Heart left ventricle (tissue), 16 donors: ENCODE results near the gene TTC29. TPM values are rescaled to one million over a fixed set of nuclear protein-coding genes. Genes with fewer than 3 reads are reported as not detected.
"Not testable (repeated sequence)": the region's sequence is repeated elsewhere in the genome, so short reads cannot be mapped to it uniquely, and the experiment has no call there.

ENCODE experiments used
- ATAC-seq, 4 donors: fragments of 200-7000 bp; cut with Tn5 transposase; one replicate each; pipeline ENCODE4 v1.9.1; 2020 to 2022; ENCODE audit warnings: moderate library complexity in 4 of 4, mild to moderate bottlenecking in 3 of 4, moderate number of reproducible peaks in 1 of 4
- DNase-seq, 5 donors: peaks; one replicate each; pipeline ENCODE4 v3.0.0-alpha.2; 2020
- H3K27ac ChIP-seq, 12 donors: fragments of 200-600 bp; sonication (generic) in 4 of 12; one replicate each; pipeline versions ENCODE4 v1.5.0 to v1.8.0; 2016 to 2022; ENCODE audit warnings: mild to moderate bottlenecking in 2 of 12
- H3K27me3 ChIP-seq, 9 donors: fragments of 200-600 bp; sonication (generic) in 2 of 9; one replicate each; pipeline versions ENCODE4 v1.5.1 to v1.8.0; 2016 to 2022; ENCODE audit warnings: mild to moderate bottlenecking in 3 of 9
- H3K36me3 ChIP-seq, 9 donors: fragments of 200-600 bp; sonication (generic) in 2 of 9; one replicate each; pipeline versions ENCODE4 v1.5.0 to v1.8.0; 2018 to 2022; ENCODE audit warnings: mild to moderate bottlenecking in 2 of 9
- H3K4me1 ChIP-seq, 12 donors: fragments of 200-600 bp; sonication (generic) in 4 of 12; one replicate each; pipeline versions ENCODE4 v1.5.0 to v1.8.0; 2016 to 2022; ENCODE audit warnings: mild to moderate bottlenecking in 3 of 12
- H3K4me3 ChIP-seq, 12 donors: fragments of 200-600 bp; sonication (generic) in 4 of 12; one replicate each; pipeline versions ENCODE4 v1.5.0 to v1.8.0; 2017 to 2022; ENCODE audit warnings: mild to moderate bottlenecking in 9 of 12, moderate library complexity in 4 of 12
- H3K9me3 ChIP-seq, 12 donors: fragments of 200-600 bp; sonication (generic) in 4 of 12; one replicate each; pipeline versions ENCODE4 v1.5.0 to v1.8.0; 2016 to 2022; ENCODE audit warnings: mild to moderate bottlenecking in 1 of 12
- POLR2A ChIP-seq, 2 donors: fragments of 450-650 bp; IDR thresholded peaks; one replicate each; pipeline ENCODE4 v1.6.1; 2017; ENCODE audit warnings: antibody characterized with exemption in 2 of 2, mild to moderate bottlenecking in 2 of 2, moderate library complexity in 2 of 2
- WGBS, 4 donors: extraction: QIAGEN DNeasy Blood & Tissue Kit in 2 of 4; methylation state at CpG; one replicate each; pipeline versions ENCODE4 v1.1.5 to v1.1.7; 2013 to 2018; 5-methylcytosine and 5-hydroxymethylcytosine counted together
- intact Hi-C, 10 donors: fragments of 100-400 bp; cut with DNase I; formaldehyde crosslinking; loops; one replicate each; pipeline versions ENCODE4 v1.11.1 to v1.14.2; 2022
- polyA plus RNA-seq, 2 donors: library from polyadenylated mRNA; stranded (reverse); fragments of 200-250 nt; gene quantifications; one replicate each; pipeline ENCODE4 v1.2.3, GENCODE V29; 2013
- total RNA-seq, 9 donors: library from RNA; depleted of rRNA in 2 of 9; stranded (reverse); fragments of >200 nt in 2 of 9; fragmentation: NEBNext Ultra II Directional in 3 of 9; extraction: Animal tissue kit (Norgen Biotek cat#: 25700) in 3 of 9; gene quantifications; one replicate each; pipeline versions ENCODE4 v1.1.0 to v1.2.4, GENCODE V29; 2016 to 2023
- TF ChIP-seq, protein P1 (sequence below), 12 donors: fragments of 200-600 bp; sonication (generic) in 4 of 12; IDR thresholded peaks; one replicate each; pipeline versions ENCODE4 v1.5.0 to v1.8.0; 2018 to 2022; ENCODE audit warnings: antibody characterized with exemption in 12 of 12, mild to moderate bottlenecking in 5 of 12
- donor health status: ischemic (EF 13 %, LVEDD 7.1; RV severe dilation, severe dysfunction).
- donor health status: healthy with polysubstance abuse.
- donor health status: DM: no; HTN: yes; CAD: no.
- donor health status: DM: no; HTN: no; CAD: no.
- donor health status: ischemic (EF 25% LVEDD 6.9; RV normal size, moderate dysfunction).
- donor health status: ischemic (EF 25% LVEDD 5.7; RV mildly dilated, moderate dysfunction).
- donor health status: healthy.
- donor health status: DM: yes; HTN: yes; CAD: no.
- donor health status: ischemic (EF 35%, LVEDD 5.7; RV mildly dilated, moderate dysfunction).
- donor health status: nonischemic (EF 11% LVEDD 7.7; RV severe dilation, severe dysfunction).
- donor health status: DM: yes; HTN: yes; CAD: no.
- donor health status: PGD.
- donor health status: ischemic (EF 29% LVEDD 5.4; RV normal size, mild dysfunction).
- donor health status: nonischemic (EF 23%, LVEDD 6.1; RV moderate dilation, normal function).

TTC29 gene
- total and polyA plus RNA-seq, 11 donors = 0.04 to 0.20 (median 0.14) TPM; not detected in 8

DNA sequence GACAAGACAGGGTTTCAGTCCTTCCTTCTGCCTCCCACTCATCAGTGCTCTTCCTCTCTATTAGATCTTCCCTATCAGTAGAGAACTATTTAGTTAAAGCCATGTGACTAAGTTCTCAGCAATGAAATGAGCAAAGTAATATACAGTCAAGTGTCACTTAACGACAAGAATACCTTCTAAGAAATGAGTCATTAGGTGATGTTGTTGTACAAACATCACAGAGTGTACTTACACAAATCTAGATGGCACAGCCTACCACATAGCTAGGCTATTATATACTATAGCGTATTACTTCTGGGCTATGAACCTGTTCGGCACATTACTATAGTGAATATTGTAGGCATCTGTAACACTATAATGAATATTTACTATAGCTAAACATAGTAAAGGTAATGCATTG is 235.7 kb downstream of the TTC29 start:
- H3K27ac ChIP-seq = no peak overlapping the region
- H3K9me3 ChIP-seq = peaks cover 0 to 6% (median 0%) of the 10 kb centered on the region in 12 donors
- peaks cover 0 to 4% (median 0%) of the 10 kb centered on the region in 9 donors for H3K27me3 ChIP-seq
- H3K36me3 ChIP-seq = no peaks in the 10 kb centered on the region
- intact Hi-C loops = no loop called here
- H3K4me1 ChIP-seq = no peaks in the 10 kb centered on the region
- no peak for DNase-seq
- no peak for TF ChIP-seq POLR2A (IDR thresholded peaks at IDR 0.05)
- TF ChIP-seq, protein P1, sequence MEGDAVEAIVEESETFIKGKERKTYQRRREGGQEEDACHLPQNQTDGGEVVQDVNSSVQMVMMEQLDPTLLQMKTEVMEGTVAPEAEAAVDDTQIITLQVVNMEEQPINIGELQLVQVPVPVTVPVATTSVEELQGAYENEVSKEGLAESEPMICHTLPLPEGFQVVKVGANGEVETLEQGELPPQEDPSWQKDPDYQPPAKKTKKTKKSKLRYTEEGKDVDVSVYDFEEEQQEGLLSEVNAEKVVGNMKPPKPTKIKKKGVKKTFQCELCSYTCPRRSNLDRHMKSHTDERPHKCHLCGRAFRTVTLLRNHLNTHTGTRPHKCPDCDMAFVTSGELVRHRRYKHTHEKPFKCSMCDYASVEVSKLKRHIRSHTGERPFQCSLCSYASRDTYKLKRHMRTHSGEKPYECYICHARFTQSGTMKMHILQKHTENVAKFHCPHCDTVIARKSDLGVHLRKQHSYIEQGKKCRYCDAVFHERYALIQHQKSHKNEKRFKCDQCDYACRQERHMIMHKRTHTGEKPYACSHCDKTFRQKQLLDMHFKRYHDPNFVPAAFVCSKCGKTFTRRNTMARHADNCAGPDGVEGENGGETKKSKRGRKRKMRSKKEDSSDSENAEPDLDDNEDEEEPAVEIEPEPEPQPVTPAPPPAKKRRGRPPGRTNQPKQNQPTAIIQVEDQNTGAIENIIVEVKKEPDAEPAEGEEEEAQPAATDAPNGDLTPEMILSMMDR (IDR thresholded peaks at IDR 0.05) = no peak
- no peak overlapping the region for H3K4me3 ChIP-seq
- ATAC-seq = no peak
- WGBS, 4 donors = 85 to 91% (median 90%) methylated on average over 3 of the region's 3 CpGs

DNA sequence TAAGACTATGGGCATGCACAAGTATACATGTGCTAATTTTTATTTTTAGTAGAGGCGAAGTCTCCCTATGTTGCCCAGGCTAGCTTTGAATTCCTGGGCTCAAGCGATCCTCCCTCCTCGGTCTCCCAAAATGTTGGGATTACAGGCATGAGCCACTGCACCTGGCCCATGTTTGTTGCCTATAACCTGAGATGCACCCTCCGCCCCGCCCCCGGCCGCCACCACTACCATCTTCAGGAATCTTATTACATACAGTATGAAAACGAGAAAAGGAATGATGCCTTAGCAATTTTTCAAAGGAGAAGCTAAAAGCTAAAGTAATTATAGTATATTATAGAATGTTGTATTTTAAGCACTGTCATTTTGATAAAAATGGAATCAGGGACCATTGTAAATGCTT is 245.8 kb downstream of the TTC29 start:
- intact Hi-C loops = no loop called here
- Histone ChIP-seq H3K9me3 (peaks cover 0 to 7% (median 0%) of the 10 kb centered on the region in 12 donors), H3K36me3 (no peaks in the 10 kb centered on the region), H3K27ac (no peak overlapping the region), H3K27me3 (no peaks in the 10 kb centered on the region), H3K4me1 (no peaks in the 10 kb centered on the region), H3K4me3 (no peak overlapping the region)
- ATAC-seq = no peak
- TF ChIP-seq POLR2A (IDR thresholded peaks at IDR 0.05) = no peak
- no peak for DNase-seq
- 86 to 88% (median 87%) methylated on average over 8 of the region's 8 CpGs for WGBS, 4 donors

DNA sequence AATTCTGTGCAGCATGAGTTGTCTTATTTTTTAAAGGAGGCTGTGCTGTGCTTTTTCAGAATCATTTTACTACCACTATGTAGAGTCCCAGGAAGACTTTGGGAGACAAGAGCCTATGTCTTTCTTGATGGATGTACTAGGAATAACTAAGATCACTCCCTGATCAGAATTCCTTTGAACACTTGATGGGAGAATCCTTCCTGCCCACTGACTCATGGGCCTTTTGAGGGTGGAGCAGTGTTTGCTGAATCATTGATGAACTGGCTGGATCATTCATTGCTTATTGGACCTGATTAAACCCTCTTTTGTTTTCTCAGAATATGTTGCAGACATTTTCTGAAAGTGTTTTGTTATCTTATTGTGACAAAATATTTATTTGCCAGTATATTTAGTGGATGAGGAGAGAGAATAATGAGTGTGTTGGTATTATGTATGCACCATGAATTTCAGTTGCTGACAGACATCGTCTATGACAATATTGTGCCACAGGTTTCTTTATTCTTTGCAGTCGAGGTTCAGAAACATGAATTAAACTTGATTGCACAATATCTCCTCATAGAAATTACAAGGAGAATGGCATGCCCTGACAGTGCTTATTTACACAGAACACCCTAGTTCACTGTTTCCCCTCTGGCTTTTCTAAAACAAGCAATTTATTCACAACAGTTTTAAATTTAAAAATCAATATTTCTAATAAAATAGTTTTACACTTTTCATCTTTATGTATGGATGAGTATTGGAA is 270.7 kb downstream of the TTC29 start:
- peaks cover 0 to 13% (median 0%) of the 10 kb centered on the region in 12 donors for H3K9me3 ChIP-seq
- 75 to 87% (median 77%) methylated on average over 2 of the region's 2 CpGs for WGBS, 4 donors
- intact Hi-C loops = no loop called here
- no peaks in the 10 kb centered on the region for H3K27me3 ChIP-seq
- no peak overlapping the region for H3K27ac ChIP-seq
- no peak for ATAC-seq
- H3K4me3 ChIP-seq = no peak overlapping the region
- no peaks in the 10 kb centered on the region for H3K36me3 ChIP-seq
- DNase-seq = no peak
- TF ChIP-seq POLR2A (IDR thresholded peaks at IDR 0.05) = no peak
- TF ChIP-seq, protein P1 (IDR thresholded peaks at IDR 0.05) = no peak
- no peaks in the 10 kb centered on the region for H3K4me1 ChIP-seq

DNA sequence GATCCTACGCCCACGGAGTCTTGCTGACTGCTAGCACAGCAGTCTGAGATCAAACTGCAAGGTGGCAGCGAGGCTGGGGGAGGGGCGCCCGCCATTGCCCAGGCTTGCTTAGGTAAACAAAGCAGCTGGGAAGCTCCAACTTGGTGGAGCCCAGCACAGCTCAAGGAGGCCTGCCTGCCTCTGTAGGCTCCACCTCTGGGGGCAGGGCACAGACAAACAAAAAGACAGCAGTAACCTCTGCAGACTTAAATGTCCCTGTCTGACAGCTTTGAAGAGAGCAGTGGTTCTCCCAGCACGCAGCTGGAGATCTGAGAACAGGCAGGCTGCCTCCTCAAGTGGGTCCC is 281.7 kb downstream of the TTC29 start:
- peaks cover 0 to 19% (median 0%) of the 10 kb centered on the region in 9 donors for H3K27me3 ChIP-seq
- H3K4me1 ChIP-seq, H3K27ac ChIP-seq, intact Hi-C loops, H3K9me3 ChIP-seq, ATAC-seq, H3K36me3 ChIP-seq, H3K4me3 ChIP-seq, DNase-seq: not testable (repeated sequence)
- WGBS, 4 donors = 37 to 64% (median 54%) methylated on average over 6 of the region's 6 CpGs

DNA sequence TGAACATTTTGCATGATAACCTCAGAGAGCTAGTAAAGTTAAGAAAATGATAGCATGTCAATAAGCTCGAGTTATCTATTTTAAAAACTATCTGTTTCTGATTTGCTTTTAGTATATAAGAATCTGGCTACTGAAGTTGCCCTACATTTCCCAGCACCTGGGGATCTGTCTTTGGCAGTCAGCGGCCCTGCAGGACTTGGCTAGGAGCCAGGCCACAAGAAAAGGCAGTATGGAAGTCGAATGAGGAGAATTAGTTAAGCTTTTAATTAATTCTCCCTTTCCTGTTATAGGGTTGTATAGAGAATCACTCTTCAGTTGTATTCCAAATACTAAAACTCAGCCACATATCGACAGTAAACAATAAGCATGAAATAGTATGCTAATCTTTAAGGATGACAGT is 284.3 kb downstream of the TTC29 start:
- Histone ChIP-seq H3K9me3 (no peaks in the 10 kb centered on the region), H3K4me3 (no peak overlapping the region), H3K36me3 (no peaks in the 10 kb centered on the region), H3K27ac (no peak overlapping the region), H3K4me1 (no peaks in the 10 kb centered on the region), H3K27me3 (peaks cover 0 to 28% (median under 1%) of the 10 kb centered on the region in 9 donors)
- ATAC-seq (no peak), DNase-seq (no peak)
- intact Hi-C loops = no loop called here
- 37 to 47% (median 42%) methylated on average over 4 of the region's 4 CpGs for WGBS, 4 donors
- TF ChIP-seq, protein P1 (IDR thresholded peaks at IDR 0.05) = no peak
- TF ChIP-seq POLR2A (IDR thresholded peaks at IDR 0.05) = no peak
